Neural progenitor cell (in vitro differentiated cells): ENCODE results near the gene PBLD. TPM values are rescaled to one million over a fixed set of nuclear protein-coding genes. Genes with fewer than 3 reads are reported as not detected.

Experiments
- DNase-seq: peaks from one replicate; pipeline ENCODE4 v3.0.0-alpha.2; 2016; ENCODE audit warnings: low spot score
- H2AFZ ChIP-seq: fragments of 200-600 bp; sonication (generic); replicated peaks from 2 replicates; pipeline ENCODE4 v1.6.1; 2016; ENCODE audit warnings: antibody characterized with exemption
- H3F3A ChIP-seq: fragments of 200-600 bp; sonication (generic); 2 replicates; pipeline ENCODE4 v1.6.1; 2016; ENCODE audit warnings: antibody characterized with exemption, low read depth
- H3K27ac ChIP-seq: fragments of 200-600 bp; sonication (generic); 2 replicates; pipeline ENCODE4 v1.5.1; 2016; ENCODE audit warnings: mild to moderate bottlenecking
- H3K27me3 ChIP-seq: fragments of 200-600 bp; sonication (generic); 2 replicates; pipeline ENCODE4 v1.6.1; 2016; ENCODE audit warnings: mild to moderate bottlenecking, moderate library complexity
- H3K36me3 ChIP-seq: fragments of 200-600 bp; sonication (generic); 2 replicates; pipeline ENCODE4 v1.5.1; 2016
- H3K4me1 ChIP-seq: fragments of 200-600 bp; sonication (generic); 2 replicates; pipeline ENCODE4 v1.6.1; 2016; ENCODE audit warnings: mixed run types
- H3K4me2 ChIP-seq: fragments of 200-600 bp; sonication (generic); 2 replicates; pipeline ENCODE4 v1.6.1; 2016
- H3K4me3 ChIP-seq: fragments of 200-600 bp; sonication (generic); 2 replicates; pipeline ENCODE4 v1.5.1; 2016
- H3K79me2 ChIP-seq: fragments of 200-600 bp; sonication (generic); 2 replicates; pipeline ENCODE4 v1.6.1; 2016; ENCODE audit warnings: low read depth
- H3K9ac ChIP-seq: fragments of 200-600 bp; sonication (generic); 2 replicates; pipeline ENCODE4 v1.6.1; 2016
- H3K9me3 ChIP-seq: fragments of 200-600 bp; sonication (generic); 2 replicates; pipeline ENCODE4 v1.5.1; 2016; ENCODE audit warnings: low read depth
- H4K20me1 ChIP-seq: fragments of 200-600 bp; sonication (generic); 2 replicates; pipeline ENCODE4 v1.6.1; 2016; ENCODE audit warnings: low read depth
- H3K27ac Mint-ChIP-seq: 3 replicates; pipeline ENCODE4 v1.8.0; 2021; ENCODE audit warnings: mixed read lengths
- H3K27me3 Mint-ChIP-seq: 2 replicates; pipeline ENCODE4 v1.8.0; 2022; ENCODE audit warnings: low read depth, mild to moderate bottlenecking, inconsistent platforms, moderate library complexity, mixed read lengths; ENCODE audit not compliant: insufficient read depth
- H3K36me3 Mint-ChIP-seq: 3 replicates; pipeline ENCODE4 v1.8.0; 2021; ENCODE audit warnings: mixed read lengths
- H3K4me1 Mint-ChIP-seq: 3 replicates; pipeline ENCODE4 v1.8.0; 2021; ENCODE audit warnings: mixed read lengths
- H3K4me3 Mint-ChIP-seq: 3 replicates; pipeline ENCODE4 v1.8.0; 2021; ENCODE audit warnings: mild to moderate bottlenecking, moderate library complexity, mixed read lengths
- H3K9me3 Mint-ChIP-seq: 3 replicates; pipeline ENCODE4 v1.8.0; 2020; ENCODE audit warnings: mixed read lengths
- EZH2 ChIP-seq: fragments of 200-600 bp; sonication (generic); IDR thresholded peaks from 2 replicates; pipeline ENCODE4 v1.6.1; 2017; ENCODE audit warnings: antibody characterized with exemption, mild to moderate bottlenecking, moderate library complexity
- EZH2phosphoT487 ChIP-seq: fragments of 200-600 bp; sonication (generic); IDR thresholded peaks from 2 replicates; pipeline ENCODE4 v1.6.1; 2017; ENCODE audit warnings: antibody characterized with exemption
- total RNA-seq: library from RNA; depleted of rRNA; stranded (reverse); fragments of >200 nt; gene quantifications from 2 replicates; pipeline ENCODE4 v1.2.3, GENCODE V29; 2015; ENCODE audit warnings: low replicate concordance
- TF ChIP-seq, protein P1 (sequence below): fragments of 200-600 bp; sonication (generic); IDR thresholded peaks from 2 replicates; pipeline ENCODE4 v1.5.1; 2017; ENCODE audit warnings: antibody characterized with exemption, mild to moderate bottlenecking

The PBLD gene
- total RNA-seq, 1 donor from 2014 or later, result 5.8 TPM

- H3K79me2 ChIP-seq, result peaks cover 55% of the 10 kb centered on the region
- no peaks in the 10 kb centered on the region for H3K4me1 Mint-ChIP-seq
Observed at GRCh38 chr10:68342909-68343516, 10.3 kb upstream of the PBLD start.

DNA sequence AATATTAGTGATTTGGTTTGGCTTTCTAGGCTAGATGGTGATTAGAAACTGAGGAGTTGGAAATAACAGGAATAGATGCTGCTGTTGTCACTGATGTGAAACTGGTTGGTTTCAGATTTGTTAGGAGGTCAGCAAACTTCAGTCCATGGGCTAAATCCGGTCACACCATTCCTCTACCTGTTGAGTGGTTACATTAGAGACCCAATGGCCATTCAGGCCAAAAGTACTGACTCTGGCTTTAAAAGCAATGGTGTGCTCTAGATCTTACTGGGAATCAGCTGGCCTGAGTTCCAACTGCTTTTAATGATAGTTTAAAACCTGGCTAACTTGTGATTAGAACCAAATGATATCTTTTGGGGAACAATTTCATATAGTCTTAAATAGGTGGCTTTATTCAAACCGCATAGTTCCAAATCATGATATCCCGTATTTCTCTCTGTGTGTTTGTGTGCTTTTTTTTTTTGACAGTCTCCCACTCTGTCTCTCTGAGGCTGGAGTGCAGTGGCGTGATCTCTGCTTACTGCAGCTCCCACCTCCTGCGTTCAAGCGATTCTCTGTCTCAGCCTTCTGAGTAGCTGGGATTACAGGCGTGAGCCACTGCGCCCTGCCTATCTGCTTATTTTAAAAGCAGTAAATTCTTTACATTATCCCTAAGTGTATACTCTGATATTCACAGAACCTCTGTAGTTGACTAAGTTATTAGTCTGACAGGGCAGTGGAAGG, 7.8 kb upstream of the PBLD start:
- Histone ChIP-seq H3F3A (peaks cover 86% of the 10 kb centered on the region), H3K79me2 (peaks cover 80% of the 10 kb centered on the region), H3K9me3 (no peaks in the 10 kb centered on the region), H3K27me3 (no peaks in the 10 kb centered on the region), H4K20me1 (peaks cover 91% of the 10 kb centered on the region), H3K4me2 (no peak overlapping the region), H3K4me3 (no peak overlapping the region), H3K4me1 (peaks cover 29% of the 10 kb centered on the region), H2AFZ (no peak overlapping the region), H3K36me3 (peaks cover 67% of the 10 kb centered on the region), H3K27ac (peak overlapping the region; percentile 36), H3K9ac (no peak overlapping the region)
- Mint-ChIP-seq H3K27me3 (no peaks in the 10 kb centered on the region), H3K4me1 (peaks cover 22% of the 10 kb centered on the region), H3K36me3 (peaks cover 52% of the 10 kb centered on the region), H3K4me3 (no peak overlapping the region), H3K27ac (no peak overlapping the region), H3K9me3 (no peaks in the 10 kb centered on the region)
- TF ChIP-seq EZH2phosphoT487, result no peak
- DNase-seq, result no peak

More at GRCh38 chr10:68342909-68343516, 10.3 kb upstream of the PBLD start:
- Mint-ChIP-seq H3K27ac (no peak overlapping the region), H3K27me3 (peaks cover 2% of the 10 kb centered on the region), H3K4me3 (no peak overlapping the region), H3K36me3 (peaks cover 46% of the 10 kb centered on the region), H3K9me3 (no peaks in the 10 kb centered on the region)
- H4K20me1 ChIP-seq, result peaks cover 79% of the 10 kb centered on the region
- H3K9me3 ChIP-seq, result no peaks in the 10 kb centered on the region
- DNase-seq, result no peak
- peaks cover 4% of the 10 kb centered on the region for H3K4me1 ChIP-seq
- no peak overlapping the region for H3K4me2 ChIP-seq
- H3K27ac ChIP-seq, result no peak overlapping the region
- no peak overlapping the region for H2AFZ ChIP-seq
- H3K36me3 ChIP-seq, result peaks cover 54% of the 10 kb centered on the region
- H3F3A ChIP-seq, result peaks cover 100% of the 10 kb centered on the region
- H3K4me3 ChIP-seq, result no peak overlapping the region
- H3K27me3 ChIP-seq, result no peaks in the 10 kb centered on the region
- no peak for TF ChIP-seq EZH2phosphoT487
- TF ChIP-seq, protein P1, sequence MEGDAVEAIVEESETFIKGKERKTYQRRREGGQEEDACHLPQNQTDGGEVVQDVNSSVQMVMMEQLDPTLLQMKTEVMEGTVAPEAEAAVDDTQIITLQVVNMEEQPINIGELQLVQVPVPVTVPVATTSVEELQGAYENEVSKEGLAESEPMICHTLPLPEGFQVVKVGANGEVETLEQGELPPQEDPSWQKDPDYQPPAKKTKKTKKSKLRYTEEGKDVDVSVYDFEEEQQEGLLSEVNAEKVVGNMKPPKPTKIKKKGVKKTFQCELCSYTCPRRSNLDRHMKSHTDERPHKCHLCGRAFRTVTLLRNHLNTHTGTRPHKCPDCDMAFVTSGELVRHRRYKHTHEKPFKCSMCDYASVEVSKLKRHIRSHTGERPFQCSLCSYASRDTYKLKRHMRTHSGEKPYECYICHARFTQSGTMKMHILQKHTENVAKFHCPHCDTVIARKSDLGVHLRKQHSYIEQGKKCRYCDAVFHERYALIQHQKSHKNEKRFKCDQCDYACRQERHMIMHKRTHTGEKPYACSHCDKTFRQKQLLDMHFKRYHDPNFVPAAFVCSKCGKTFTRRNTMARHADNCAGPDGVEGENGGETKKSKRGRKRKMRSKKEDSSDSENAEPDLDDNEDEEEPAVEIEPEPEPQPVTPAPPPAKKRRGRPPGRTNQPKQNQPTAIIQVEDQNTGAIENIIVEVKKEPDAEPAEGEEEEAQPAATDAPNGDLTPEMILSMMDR, result no peak
- no peak for TF ChIP-seq EZH2
- no peak overlapping the region for H3K9ac ChIP-seq

DNA sequence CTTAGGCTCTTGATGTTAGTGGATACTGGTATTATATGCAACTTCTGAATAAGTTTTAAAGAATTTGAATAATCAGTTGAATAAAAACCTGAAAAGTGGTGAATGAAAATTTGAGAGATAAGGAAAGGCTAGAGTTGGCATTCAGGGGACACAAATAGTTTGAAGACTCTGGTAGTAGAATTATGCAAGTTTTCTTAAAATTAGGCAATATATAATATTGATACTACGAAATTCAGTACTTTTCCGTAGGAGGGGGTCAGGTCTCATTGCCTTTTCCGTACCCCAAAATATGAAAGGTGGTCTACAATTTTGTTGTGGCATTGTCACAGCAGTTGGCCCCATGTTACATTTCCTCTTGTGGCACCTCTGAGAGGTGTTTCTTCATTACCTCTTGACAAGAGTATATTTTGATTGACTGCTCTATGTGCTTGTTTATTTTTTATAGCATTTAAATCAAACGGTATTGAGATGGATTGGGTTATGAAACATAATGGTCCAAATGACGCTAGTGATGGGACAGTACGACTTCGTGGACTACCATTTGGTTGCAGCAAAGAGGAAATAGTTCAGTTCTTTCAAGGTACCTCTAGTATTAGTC, 4.1 kb upstream of the PBLD start:
- Histone ChIP-seq H3K36me3 (peaks cover 52% of the 10 kb centered on the region), H2AFZ (no peak overlapping the region), H3K4me3 (peak overlapping the region; percentile 90), H3K27me3 (no peaks in the 10 kb centered on the region), H3K4me2 (peak overlapping the region; percentile 88), H3K9ac (no peak overlapping the region), H3K9me3 (no peaks in the 10 kb centered on the region), H3K4me1 (peaks cover 38% of the 10 kb centered on the region), H3K79me2 (peaks cover 100% of the 10 kb centered on the region), H4K20me1 (peaks cover 91% of the 10 kb centered on the region), H3K27ac (peak overlapping the region; percentile 55), H3F3A (peaks cover 65% of the 10 kb centered on the region)
- Mint-ChIP-seq H3K4me3 (peak overlapping the region; percentile 70), H3K27me3 (peaks cover 2% of the 10 kb centered on the region), H3K9me3 (no peaks in the 10 kb centered on the region), H3K27ac (no peak overlapping the region), H3K4me1 (peaks cover 34% of the 10 kb centered on the region), H3K36me3 (peaks cover 59% of the 10 kb centered on the region)
- TF ChIP-seq EZH2 (no peak), EZH2phosphoT487 (no peak)
- TF ChIP-seq, protein P1, result no peak
- DNase-seq, result no peak
